Heart right ventricle (tissue), 16 donors: ENCODE results near the gene ATP6V0D1. TPM values are rescaled to one million over a fixed set of nuclear protein-coding genes. Genes with fewer than 3 reads are reported as not detected.

Experiments
- ATAC-seq, 8 donors: fragments of 200-7000 bp; cut with Tn5 transposase; one replicate each; pipeline ENCODE4 v1.9.1; 2020; ENCODE audit warnings: mild to moderate bottlenecking in 8 of 8, moderate library complexity in 8 of 8, moderate number of reproducible peaks in 1 of 8
- DNase-seq, 2 donors: peaks; one replicate each; pipeline ENCODE4 v3.0.0-alpha.2; 2020
- H3K27ac ChIP-seq, 10 donors: fragments of 200-600 bp; sonication (generic) in 2 of 10; one replicate each; pipeline versions ENCODE4 v1.5.0 to v1.8.0; 2020 to 2022; ENCODE audit warnings: mild to moderate bottlenecking in 3 of 10
- H3K27me3 ChIP-seq, 7 donors: fragments of 200-600 bp; one replicate each; pipeline ENCODE4 v1.8.0; 2021 to 2022; ENCODE audit warnings: mild to moderate bottlenecking in 2 of 7
- H3K36me3 ChIP-seq, 9 donors: fragments of 200-600 bp; sonication (generic) in 1 of 9; one replicate each; pipeline versions ENCODE4 v1.5.0 to v1.8.0; 2020 to 2022; ENCODE audit warnings: mild to moderate bottlenecking in 2 of 9
- H3K4me1 ChIP-seq, 9 donors: fragments of 200-600 bp; sonication (generic) in 1 of 9; one replicate each; pipeline versions ENCODE4 v1.5.0 to v1.8.0; 2020 to 2022; ENCODE audit warnings: mild to moderate bottlenecking in 4 of 9
- H3K4me3 ChIP-seq, 10 donors: fragments of 200-600 bp; sonication (generic) in 2 of 10; one replicate each; pipeline versions ENCODE4 v1.5.0 to v1.8.0; 2020 to 2022; ENCODE audit warnings: mild to moderate bottlenecking in 7 of 10, moderate library complexity in 2 of 10
- H3K9me3 ChIP-seq, 11 donors: fragments of 200-600 bp in 10 of 11; sonication (generic) in 2 of 11; one replicate each; pipeline versions ENCODE4 v1.5.0 to v1.8.0; 2013 to 2022; ENCODE audit warnings: mild to moderate bottlenecking in 2 of 11, control low read depth in 1 of 11, moderate library complexity in 1 of 11
- WGBS, 2 donors: extraction: QIAGEN DNeasy Blood & Tissue Kit; methylation state at CpG; one replicate each; pipeline ENCODE4 v1.1.7; 2013; ENCODE audit warnings: inconsistent platforms in 1 of 2; 5-methylcytosine and 5-hydroxymethylcytosine counted together
- intact Hi-C, 10 donors: fragments of 100-400 bp; cut with DNase I; formaldehyde crosslinking; loops; one replicate each; pipeline versions ENCODE4 v1.11.1 to v1.14.2; 2022
- polyA plus RNA-seq, 2 donors: library from polyadenylated mRNA; stranded (reverse); fragments of 200-250 nt; gene quantifications; one replicate each; pipeline ENCODE4 v1.2.3, GENCODE V29; 2013
- total RNA-seq, 10 donors: library from RNA; stranded (reverse); fragmentation: NEBNext Ultra II Directional in 3 of 10; extraction: Animal tissue kit (Norgen Biotek cat#: 25700) in 3 of 10; gene quantifications; one replicate each; pipeline versions ENCODE4 v1.2.1 to v1.2.4, GENCODE V29; 2021 to 2023
- TF ChIP-seq, protein P1 (sequence below), 9 donors: fragments of 200-600 bp; sonication (generic) in 2 of 9; IDR thresholded peaks; one replicate each; pipeline versions ENCODE4 v1.5.0 to v1.8.0; 2021 to 2022; ENCODE audit warnings: antibody characterized with exemption in 9 of 9, mild to moderate bottlenecking in 5 of 9, moderate library complexity in 1 of 9
- donor health status: Arrhythmogenic right ventricular cardiomyopathy.
- donor health status: ischemic (EF 13 %, LVEDD 7.1; RV severe dilation, severe dysfunction).
- donor health status: healthy with polysubstance abuse.
- donor health status: DM: no; HTN: yes; CAD: no.
- donor health status: DM: no; HTN: no; CAD: no.
- donor health status: ischemic (EF 25% LVEDD 6.9; RV normal size, moderate dysfunction).
- donor health status: ischemic (EF 25% LVEDD 5.7; RV mildly dilated, moderate dysfunction).
- donor health status: healthy.
- donor health status: DM: yes; HTN: yes; CAD: no.
- donor health status: Ischemic cardiomyopathy.
- donor health status: ischemic (EF 35%, LVEDD 5.7; RV mildly dilated, moderate dysfunction).
- donor health status: nonischemic (EF 11% LVEDD 7.7; RV severe dilation, severe dysfunction).
- donor health status: DM: yes; HTN: yes; CAD: no.
- donor health status: PGD.
- donor health status: ischemic (EF 29% LVEDD 5.4; RV normal size, mild dysfunction).
- donor health status: nonischemic (EF 23%, LVEDD 6.1; RV moderate dilation, normal function).

Gene ATP6V0D1
- total and polyA plus RNA-seq, 12 donors = 12.8 to 84.7 (median 67.5) TPM

DNA sequence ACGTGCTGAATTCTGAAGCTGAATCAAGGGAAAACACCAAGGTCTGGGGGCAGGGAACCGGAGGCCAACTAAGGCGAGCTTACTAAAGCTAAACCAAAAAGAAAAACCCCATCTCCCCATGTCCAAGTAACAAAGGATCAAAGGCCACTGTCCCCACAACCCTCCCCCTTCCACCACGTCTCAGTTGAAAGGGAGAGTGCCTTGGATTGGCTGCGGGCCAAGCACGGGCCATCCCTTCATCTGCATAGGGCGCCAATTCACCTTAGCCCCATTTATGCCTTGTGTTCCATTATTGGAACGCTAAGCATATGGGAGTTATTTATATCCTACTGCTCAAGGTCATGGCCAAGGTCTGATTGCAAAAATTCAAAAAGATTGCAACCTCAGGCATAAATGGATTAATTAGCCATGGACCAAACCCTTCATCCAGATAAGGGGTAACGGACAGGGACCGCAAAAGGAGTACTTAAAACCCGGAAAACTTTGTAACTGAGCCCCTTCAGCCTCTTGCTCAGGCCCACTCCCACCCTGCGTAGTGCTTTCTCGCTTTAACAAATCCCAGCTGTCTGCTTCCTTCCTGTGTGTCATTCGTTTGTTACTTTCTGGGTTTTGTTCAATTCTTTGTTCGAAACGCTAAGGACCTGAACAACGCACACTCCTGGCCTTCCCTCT lies 740 bp upstream of the ATP6V0D1 start:
- peaks cover 4 to 64% (median 41%) of the 10 kb centered on the region in 9 donors for H3K4me1 ChIP-seq
- peak; percentile 52 to 62 for DNase-seq
- intact Hi-C loops = loop anchor here in 1 of 10 donors (5.0 kb wide), 1 partner anchor 41 kb away; no protein-coding TSS in a partner anchor

DNA sequence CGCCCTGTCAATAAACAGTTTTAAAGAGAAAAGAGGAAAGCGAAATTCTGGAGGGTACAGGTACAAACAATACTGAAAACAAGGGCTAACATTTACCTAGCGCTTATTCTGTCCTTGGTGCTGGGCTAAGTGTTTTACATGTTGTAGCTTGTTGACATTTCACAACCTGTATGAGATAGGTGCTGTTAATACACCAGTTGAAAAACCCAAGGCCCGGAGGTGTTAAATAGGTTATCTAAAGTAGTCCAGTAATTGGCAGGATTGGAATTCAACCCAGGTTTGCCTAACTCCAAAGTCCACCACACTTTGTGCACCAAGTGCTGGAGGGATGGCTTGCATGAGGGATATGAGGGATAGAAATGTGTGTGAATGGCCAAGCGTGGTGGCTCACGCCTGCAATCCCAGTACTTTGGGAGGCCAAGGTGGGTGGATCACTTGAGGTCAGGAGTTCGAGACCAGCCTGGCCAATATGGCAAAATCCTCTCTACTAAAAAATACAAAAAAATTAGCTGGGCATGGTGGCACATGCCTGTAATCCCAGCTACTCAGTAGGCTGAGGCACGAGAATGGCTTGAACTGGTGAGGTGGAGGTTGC lies 2.9 kb downstream of the ATP6V0D1 start:
- ATAC-seq (no peak), DNase-seq (no peak)
- Histone ChIP-seq H3K36me3 (peaks cover 0 to 19% (median 0%) of the 10 kb centered on the region in 9 donors), H3K9me3 (no peaks in the 10 kb centered on the region), H3K4me1 (peaks cover 4 to 87% (median 53%) of the 10 kb centered on the region in 9 donors), H3K27me3 (no peaks in the 10 kb centered on the region), H3K4me3 (no peak overlapping the region), H3K27ac (no peak overlapping the region)
- WGBS, 2 donors = 92 to 93% methylated on average over 8 of the region's 8 CpGs
- intact Hi-C loops = no loop called here
- TF ChIP-seq, protein P1, sequence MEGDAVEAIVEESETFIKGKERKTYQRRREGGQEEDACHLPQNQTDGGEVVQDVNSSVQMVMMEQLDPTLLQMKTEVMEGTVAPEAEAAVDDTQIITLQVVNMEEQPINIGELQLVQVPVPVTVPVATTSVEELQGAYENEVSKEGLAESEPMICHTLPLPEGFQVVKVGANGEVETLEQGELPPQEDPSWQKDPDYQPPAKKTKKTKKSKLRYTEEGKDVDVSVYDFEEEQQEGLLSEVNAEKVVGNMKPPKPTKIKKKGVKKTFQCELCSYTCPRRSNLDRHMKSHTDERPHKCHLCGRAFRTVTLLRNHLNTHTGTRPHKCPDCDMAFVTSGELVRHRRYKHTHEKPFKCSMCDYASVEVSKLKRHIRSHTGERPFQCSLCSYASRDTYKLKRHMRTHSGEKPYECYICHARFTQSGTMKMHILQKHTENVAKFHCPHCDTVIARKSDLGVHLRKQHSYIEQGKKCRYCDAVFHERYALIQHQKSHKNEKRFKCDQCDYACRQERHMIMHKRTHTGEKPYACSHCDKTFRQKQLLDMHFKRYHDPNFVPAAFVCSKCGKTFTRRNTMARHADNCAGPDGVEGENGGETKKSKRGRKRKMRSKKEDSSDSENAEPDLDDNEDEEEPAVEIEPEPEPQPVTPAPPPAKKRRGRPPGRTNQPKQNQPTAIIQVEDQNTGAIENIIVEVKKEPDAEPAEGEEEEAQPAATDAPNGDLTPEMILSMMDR (IDR thresholded peaks at IDR 0.05) = no peak

More for the DNA sequence above, 740 bp upstream of the ATP6V0D1 start:
- Histone ChIP-seq H3K4me3 (peak overlapping the region; percentile 31 to 99 (median 90)), H3K27me3 (no peaks in the 10 kb centered on the region), H3K9me3 (no peaks in the 10 kb centered on the region), H3K36me3 (peaks cover 0 to 29% (median 11%) of the 10 kb centered on the region in 9 donors), H3K27ac (peak overlapping the region in 9 of 10 donors; percentile 71 to 96 (median 87))
- ATAC-seq = peak; percentile 1 to 39 (median 27)
- WGBS, 2 donors = 13 to 18% methylated on average over 17 of the region's 17 CpGs
- TF ChIP-seq, protein P1 (IDR thresholded peaks at IDR 0.05) = no peak

DNA sequence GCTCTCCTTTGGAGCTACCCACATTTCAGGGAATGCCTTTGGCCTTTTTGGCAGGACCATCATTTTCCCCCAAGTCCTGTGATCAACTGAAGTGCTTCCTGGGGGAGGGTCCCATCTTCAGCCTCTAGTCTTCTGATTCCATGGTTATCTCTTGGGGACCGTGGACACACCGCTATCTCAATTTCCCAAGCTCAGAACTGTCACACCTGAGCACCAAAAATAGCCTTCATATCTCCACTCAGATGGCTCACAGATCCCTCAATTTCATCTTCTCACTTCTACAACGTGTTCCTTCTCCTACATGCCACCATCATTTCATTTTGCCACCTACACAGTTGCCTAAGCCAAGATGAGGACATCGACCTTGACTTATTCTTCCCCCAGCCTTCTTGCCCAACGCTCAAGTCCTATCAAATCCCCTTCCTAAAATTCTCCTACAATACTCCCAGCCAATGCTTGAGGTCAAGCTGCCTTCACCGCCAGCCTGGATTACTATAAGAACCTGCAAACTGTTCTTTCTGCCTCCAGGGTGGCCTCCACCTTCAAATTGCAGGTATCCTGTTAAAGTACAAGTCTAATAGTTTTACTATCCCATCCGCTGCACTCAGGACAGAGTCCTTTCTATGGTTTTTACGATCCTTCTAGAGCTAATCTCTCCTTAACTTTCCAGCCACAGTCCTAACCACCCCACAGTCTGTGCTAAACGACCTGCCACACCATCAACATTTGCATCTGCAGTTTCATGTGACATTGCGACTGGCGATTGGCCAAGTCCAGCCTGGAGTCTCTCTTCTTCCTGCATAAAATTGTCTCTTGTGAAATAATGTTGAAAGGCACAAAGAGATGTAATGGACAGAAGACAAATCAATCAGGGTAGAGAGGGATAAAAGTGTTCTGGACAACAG lies 6.2 kb downstream of the ATP6V0D1 start:
- Histone ChIP-seq H3K4me3 (no peak overlapping the region), H3K36me3 (peaks cover 0 to 19% (median 0%) of the 10 kb centered on the region in 9 donors), H3K4me1 (peaks cover 11 to 84% (median 48%) of the 10 kb centered on the region in 9 donors), H3K27ac (no peak overlapping the region), H3K27me3 (no peaks in the 10 kb centered on the region), H3K9me3 (no peaks in the 10 kb centered on the region)
- no peak for ATAC-seq
- intact Hi-C loops = no loop called here
- TF ChIP-seq, protein P1 (IDR thresholded peaks at IDR 0.05) = no peak
- no peak for DNase-seq
- 85 to 86% methylated on average over 11 of the region's 11 CpGs for WGBS, 2 donors
